Lower lobe of right lung (tissue), 2 donors: ENCODE measurements around the gene RANBP3L. TPM values are rescaled to one million over a fixed set of nuclear protein-coding genes. Genes with fewer than 3 reads are reported as not detected.

Experiments
- ATAC-seq, 2 donors: fragments of 200-7000 bp; cut with Tn5 transposase; one replicate each; pipeline ENCODE4 v1.9.1; 2020 to 2022; ENCODE audit warnings: mild to moderate bottlenecking in 2 of 2, moderate library complexity in 2 of 2
- DNase-seq: peaks from one replicate; pipeline ENCODE4 v3.0.0-alpha.2; 2020
- H3K27ac ChIP-seq: fragments of 200-600 bp; one replicate; pipeline ENCODE4 v1.8.0; 2022
- H3K27me3 ChIP-seq: fragments of 200-600 bp; one replicate; pipeline ENCODE4 v1.8.0; 2022; ENCODE audit warnings: low read depth
- H3K36me3 ChIP-seq: fragments of 200-600 bp; one replicate; pipeline ENCODE4 v1.8.0; 2022; ENCODE audit warnings: mild to moderate bottlenecking
- H3K4me1 ChIP-seq: fragments of 200-600 bp; one replicate; pipeline ENCODE4 v1.8.0; 2022
- H3K4me3 ChIP-seq: fragments of 200-600 bp; one replicate; pipeline ENCODE4 v1.8.0; 2022; ENCODE audit warnings: mild to moderate bottlenecking
- H3K9me3 ChIP-seq: fragments of 200-600 bp; one replicate; pipeline ENCODE4 v1.8.0; 2022
- CTCF ChIP-seq: fragments of 200-600 bp; IDR thresholded peaks from one replicate; pipeline ENCODE4 v1.8.0; 2022; ENCODE audit warnings: antibody characterized with exemption, mild to moderate bottlenecking
- intact Hi-C: fragments of 100-400 bp; cut with DNase I; formaldehyde crosslinking; loops from one replicate; pipeline ENCODE4 v1.11.0; 2022
- total RNA-seq: library from RNA; stranded (reverse); fragmentation: NEBNext Ultra II Directional; extraction: Animal tissue kit (Norgen Biotek cat#: 25700); gene quantifications from one replicate; pipeline ENCODE4 v1.2.1, GENCODE V29; 2021
- donor health status: DM: no; HTN: yes; CAD: no; lungs with severe emphysema.

The RANBP3L gene
- total RNA-seq, 1 donor from 2014 or later, result 2.8 TPM

GRCh38 chr5:36310138-36310537 is 8.4 kb upstream of the RANBP3L start:
- Histone ChIP-seq H3K27ac (no peak overlapping the region), H3K4me1 (peaks cover 5% of the 10 kb centered on the region), H3K9me3 (no peaks in the 10 kb centered on the region), H3K36me3 (no peaks in the 10 kb centered on the region), H3K4me3 (no peak overlapping the region), H3K27me3 (no peaks in the 10 kb centered on the region)
- intact Hi-C loops, result no loop called here
- TF ChIP-seq CTCF, result no peak
- no peak for ATAC-seq
- DNase-seq, result no peak

- H3K36me3 ChIP-seq, result no peaks in the 10 kb centered on the region
- DNase-seq (peak; percentile 47), ATAC-seq (peak; percentile 78 to 79)
- TF ChIP-seq CTCF, result peak; percentile 77
- no peaks in the 10 kb centered on the region for H3K27me3 ChIP-seq
- intact Hi-C loops, result no loop called here
- peaks cover 20% of the 10 kb centered on the region for H3K4me1 ChIP-seq
- H3K9me3 ChIP-seq, result no peaks in the 10 kb centered on the region
- H3K4me3 ChIP-seq, result no peak overlapping the region
- no peak overlapping the region for H3K27ac ChIP-seq
These were observed 4.0 kb upstream of the RANBP3L start for GRCh38 chr5:36305571-36306326.

- intact Hi-C loops, result no loop called here
- H3K27ac ChIP-seq, result no peak overlapping the region
- H3K36me3 ChIP-seq, result no peaks in the 10 kb centered on the region
- no peak overlapping the region for H3K4me3 ChIP-seq
- H3K27me3 ChIP-seq, result no peaks in the 10 kb centered on the region
- DNase-seq (no peak), ATAC-seq (no peak)
- peaks cover 20% of the 10 kb centered on the region for H3K4me1 ChIP-seq
- H3K9me3 ChIP-seq, result no peaks in the 10 kb centered on the region
- TF ChIP-seq CTCF, result no peak
These were observed 2.5 kb upstream of the RANBP3L start for GRCh38 chr5:36304095-36304805.

GRCh38 chr5:36300927-36301540 is 668 bp downstream of the RANBP3L start:
- no peak for TF ChIP-seq CTCF
- ATAC-seq, result no peak
- H3K36me3 ChIP-seq, result no peaks in the 10 kb centered on the region

GRCh38 chr5:36300191-36300926 is 1.3 kb downstream of the RANBP3L start:
- TF ChIP-seq CTCF, result no peak
- Histone ChIP-seq H3K27me3 (no peaks in the 10 kb centered on the region), H3K9me3 (no peaks in the 10 kb centered on the region), H3K4me3 (peak overlapping the region; percentile 37), H3K36me3 (no peaks in the 10 kb centered on the region), H3K4me1 (peaks cover 16% of the 10 kb centered on the region), H3K27ac (no peak overlapping the region)
- intact Hi-C loops, result no loop called here
- DNase-seq (no peak), ATAC-seq (no peak)

More at GRCh38 chr5:36300927-36301540, 668 bp downstream of the RANBP3L start:
- no peaks in the 10 kb centered on the region for H3K9me3 ChIP-seq
- H3K4me3 ChIP-seq, result peak overlapping the region; percentile 37
- peak overlapping the region; percentile 70 for H3K27ac ChIP-seq
- no peak for DNase-seq
- peaks cover 20% of the 10 kb centered on the region for H3K4me1 ChIP-seq
- H3K27me3 ChIP-seq, result no peaks in the 10 kb centered on the region
- intact Hi-C loops, result no loop called here
